IMR-90 (cell line): Measurements from ENCODE around the gene SLC13A5. TPM values are rescaled to one million over a fixed set of nuclear protein-coding genes. Genes with fewer than 3 reads are reported as not detected.

Experiments used
- ATAC-seq: fragments of 200-7000 bp; cut with Tn5 transposase; 2 replicates; pipeline ENCODE4 v1.9.1; 2020; ENCODE audit warnings: low read depth, mild to moderate bottlenecking, moderate library complexity
- BruUV-seq: library from RNA; stranded (reverse); fragments of 400-500 nt; replicated peaks from 2 replicates; lab custom pipeline; 2021; lab: Mats Ljungman, UMichigan
- CTCF ChIA-PET: fragments of 300-600 bp; formaldehyde crosslinking; extraction: SDS; loops from one replicate; lab custom pipeline; 2021; ENCODE audit warnings: antibody characterized with exemption; lab: Yijun Ruan, JAX
- POLR2A ChIA-PET: fragments of 300-600 bp; sonication (Branson Sonifier 250); formaldehyde crosslinking; loops from one replicate; lab custom pipeline; 2022; ENCODE audit warnings: antibody characterized with exemption; ENCODE audit not compliant: unreplicated experiment; lab: Charles Lee
- DNase-seq: peaks from one replicate; pipeline ENCODE4 v3.0.0; 2013
- H2AFZ ChIP-seq: replicated peaks from 2 replicates; pipeline ENCODE3; 2013; ENCODE audit warnings: low read length, mild to moderate bottlenecking; ENCODE audit not compliant: poor library complexity
- H2AK5ac ChIP-seq: 2 replicates; pipeline ENCODE4 v1.6.1; 2013; ENCODE audit warnings: low read depth, low read length, inconsistent platforms
- H2AK9ac ChIP-seq: replicated peaks from 2 replicates; pipeline ENCODE3; 2013; ENCODE audit warnings: mild to moderate bottlenecking, low read depth, low read length, moderate library complexity; ENCODE audit not compliant: poor library complexity
- H2BK120ac ChIP-seq: 2 replicates; pipeline ENCODE4 v1.6.1; 2013; ENCODE audit warnings: low read depth, low read length, inconsistent platforms
- H2BK15ac ChIP-seq: 3 replicates; pipeline ENCODE4 v1.6.1; 2013; ENCODE audit warnings: low read depth, low read length, inconsistent platforms
- H2BK20ac ChIP-seq: 2 replicates; pipeline ENCODE4 v1.6.1; 2013; ENCODE audit warnings: low read depth, mild to moderate bottlenecking, inconsistent platforms, low read length, moderate library complexity
- H2BK5ac ChIP-seq: 2 replicates; pipeline ENCODE4 v1.6.1; 2013; ENCODE audit warnings: mild to moderate bottlenecking, low read depth, low read length, inconsistent platforms; ENCODE audit not compliant: poor library complexity, severe bottlenecking
- H3K14ac ChIP-seq: replicated peaks from 2 replicates; pipeline ENCODE4 v1.6.1; 2013; ENCODE audit warnings: low read depth, low read length, inconsistent platforms
- H3K18ac ChIP-seq: 2 replicates; pipeline ENCODE4 v1.6.1; 2013; ENCODE audit warnings: low read depth, low read length, control low read depth
- H3K23ac ChIP-seq: 2 replicates; pipeline ENCODE4 v1.6.1; 2013; ENCODE audit warnings: low read depth, low read length, inconsistent platforms
- H3K27ac ChIP-seq: 2 replicates; pipeline ENCODE4 v1.5.1; 2013; ENCODE audit warnings: mild to moderate bottlenecking, control low read depth, low read length; ENCODE audit not compliant: insufficient read depth
- H3K27me3 ChIP-seq: 2 replicates; pipeline ENCODE4 v1.6.1; 2013; ENCODE audit warnings: low read length; ENCODE audit not compliant: control insufficient read depth, insufficient read depth
- H3K36me3 ChIP-seq: 2 replicates; pipeline ENCODE4 v1.6.1; 2013; ENCODE audit warnings: low read length, mixed read lengths; ENCODE audit not compliant: control insufficient read depth, insufficient read depth
- H3K4ac ChIP-seq: 2 replicates; pipeline ENCODE4 v1.6.1; 2013; ENCODE audit warnings: low read depth, low read length, inconsistent platforms
- H3K4me1 ChIP-seq: 2 replicates; pipeline ENCODE4 v1.6.1; 2013; ENCODE audit warnings: low read length, mixed read lengths; ENCODE audit not compliant: control insufficient read depth, insufficient read depth
- H3K4me2 ChIP-seq: 2 replicates; pipeline ENCODE4 v1.6.1; 2013; ENCODE audit warnings: low read depth, mild to moderate bottlenecking, control low read depth, low read length, moderate library complexity
- H3K4me3 ChIP-seq: 2 replicates; pipeline ENCODE4 v1.5.1; 2013; ENCODE audit warnings: low read depth, mild to moderate bottlenecking, control low read depth, low read length, moderate library complexity; ENCODE audit not compliant: insufficient read depth
- H3K56ac ChIP-seq: 2 replicates; pipeline ENCODE4 v1.6.1; 2013; ENCODE audit warnings: low read length, inconsistent platforms; ENCODE audit not compliant: insufficient read depth; ENCODE audit errors: extremely low read depth
- H3K79me1 ChIP-seq, 2 experiments: 2 replicates each; pipeline ENCODE4 v1.6.1; 2013; ENCODE audit warnings: low read length in 2 of 2, inconsistent platforms in 1 of 2, low read depth in 1 of 2
- H3K9ac ChIP-seq: 2 replicates; pipeline ENCODE4 v1.6.1; 2013; ENCODE audit warnings: low read depth, low read length, control low read depth
- H3K9me1 ChIP-seq: 2 replicates; pipeline ENCODE4 v1.6.1; 2013; ENCODE audit warnings: low read length, inconsistent platforms; ENCODE audit not compliant: insufficient read depth
- H3K9me3 ChIP-seq: 2 replicates; pipeline ENCODE4 v1.6.1; 2013; ENCODE audit warnings: low read length; ENCODE audit not compliant: control insufficient read depth, insufficient read depth
- H4K20me1 ChIP-seq: 2 replicates; pipeline ENCODE4 v1.6.1; 2013; ENCODE audit warnings: low read length, inconsistent platforms; ENCODE audit not compliant: insufficient read depth
- H4K5ac ChIP-seq: 2 replicates; pipeline ENCODE4 v1.6.1; 2013; ENCODE audit warnings: mild to moderate bottlenecking, low read depth, low read length, control low read depth
- H4K8ac ChIP-seq, 2 experiments: 2 replicates each; pipeline ENCODE4 v1.6.1; 2013; ENCODE audit warnings: low read depth in 2 of 2, low read length in 2 of 2, control low read depth in 1 of 2, inconsistent platforms in 1 of 2
- H4K91ac ChIP-seq: 2 replicates; pipeline ENCODE4 v1.6.1; 2013; ENCODE audit warnings: low read depth, low read length, inconsistent platforms; ENCODE audit not compliant: insufficient read depth
- BHLHE40 ChIP-seq: fragments of 150-350 bp; IDR thresholded peaks from 2 replicates; pipeline ENCODE4 v1.6.1; 2016; ENCODE audit warnings: mild to moderate bottlenecking, low read depth, low read length
- CHD1 ChIP-seq: IDR thresholded peaks from 2 replicates; pipeline ENCODE4 v1.6.1; 2012; ENCODE audit warnings: low read depth, low read length, improper control_type of control experiment
- FOS ChIP-seq: fragments of 150-350 bp; IDR thresholded peaks from 2 replicates; pipeline ENCODE4 v1.6.1; 2016; ENCODE audit warnings: low read depth, low read length
- MAFK ChIP-seq: IDR thresholded peaks from 2 replicates; pipeline ENCODE4 v1.6.1; 2012; ENCODE audit warnings: low read depth, low read length, improper control_type of control experiment
- RAD21 ChIP-seq: IDR thresholded peaks from 2 replicates; pipeline ENCODE4 v1.6.1; 2012; ENCODE audit warnings: low read length, improper control_type of control experiment
- SMC3 ChIP-seq: fragments of 150-350 bp; IDR thresholded peaks from 2 replicates; pipeline ENCODE4 v1.6.1; 2016; ENCODE audit warnings: low read depth, mild to moderate bottlenecking, antibody characterized with exemption, low read length, moderate library complexity
- WGBS, 2 experiments: methylation state at CpG; one replicate each; pipeline versions ENCODE4 v1.1.5 to v1.1.7; 2013; ENCODE audit warnings: missing lambda C conversion rate in 2 of 2; ENCODE audit not compliant: insufficient read length in 1 of 2; ENCODE audit errors: extremely low coverage in 2 of 2; 5-methylcytosine and 5-hydroxymethylcytosine counted together
- dilution Hi-C: fragments of 300-500 bp; cut with HindIII; formaldehyde crosslinking; loops from one replicate; pipeline ENCODE4 v1.14.3; 2018; ENCODE audit warnings: low sequenced_read_pairs; ENCODE audit not compliant: unreplicated experiment
- in situ Hi-C: fragments of 300-500 bp; cut with MboI; formaldehyde crosslinking; loops from 3 replicates; pipeline ENCODE4 v1.14.3; 2019; ENCODE audit warnings: low sequenced_read_pairs, inconsistent platforms, mixed read lengths
- intact Hi-C: fragments of 100-400 bp; cut with micrococcal nuclease; formaldehyde crosslinking; loops from 2 replicates; pipeline ENCODE4 v1.10.0; 2022
- polyA plus RNA-seq, 3 experiments: library from polyadenylated mRNA; depleted of rRNA; stranded (reverse); fragments of >200 nt; gene quantifications; 2 replicates each; pipeline ENCODE4 v1.2.3, GENCODE V29; 2012; ENCODE audit warnings: low replicate concordance in 1 of 3
- total RNA-seq: library from RNA; depleted of rRNA; stranded (reverse); fragments of >200 nt; gene quantifications from 2 replicates; pipeline ENCODE4 v1.2.3, GENCODE V29; 2012
- TF ChIP-seq, protein P1 (sequence below): conservative IDR thresholded peaks from 2 replicates; pipeline ENCODE4 v1.5.1; 2012; ENCODE audit warnings: mild to moderate bottlenecking, low read depth, low read length, improper control_type of control experiment
- TF ChIP-seq, protein P2 (sequence below): fragments of 150-350 bp; IDR thresholded peaks from 2 replicates; pipeline ENCODE4 v1.6.1; 2016; ENCODE audit warnings: low read depth, mild to moderate bottlenecking, low read length, moderate library complexity, borderline replicate concordance
- TF ChIP-seq, protein P3 (sequence below): fragments of 150-350 bp; IDR thresholded peaks from 2 replicates; pipeline ENCODE4 v1.6.1; 2017; ENCODE audit warnings: mild to moderate bottlenecking, antibody characterized with exemption, low read length, low read depth

The SLC13A5 gene
- total and polyA plus RNA-seq, 2 of the 4 experiments (the other 2 are of a cell fraction): not detected

DNA sequence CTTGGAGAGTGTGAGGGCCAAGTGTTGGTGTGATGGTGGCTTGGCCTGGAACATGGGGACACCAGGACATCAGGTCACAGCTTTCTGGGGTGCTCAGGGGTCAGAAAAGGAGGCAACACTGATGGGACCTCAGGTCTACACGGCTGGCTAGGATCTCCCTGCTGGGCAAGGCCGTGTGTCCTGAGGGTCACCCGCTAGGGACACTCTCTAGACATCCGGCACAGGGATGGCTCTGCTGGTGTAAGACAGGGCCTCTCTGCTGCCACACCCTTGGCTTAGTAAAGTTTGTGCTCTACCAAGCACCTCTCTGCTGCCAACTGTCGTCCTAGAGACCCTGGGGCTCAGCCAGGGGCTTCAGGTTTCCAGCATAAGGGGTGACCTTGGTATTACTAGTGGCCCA lies 16.3 kb downstream of the SLC13A5 start:
- no peaks in the 10 kb centered on the region for H4K20me1 ChIP-seq
- no peak overlapping the region for H3K23ac ChIP-seq
- no peak overlapping the region for H3K4ac ChIP-seq
- peaks cover 12% of the 10 kb centered on the region for H3K27me3 ChIP-seq
- in situ Hi-C loops: no loop called here
- H3K4me2 ChIP-seq: no peak overlapping the region
- no peak overlapping the region for H2BK5ac ChIP-seq
- H3K9ac ChIP-seq: no peak overlapping the region
- H2BK120ac ChIP-seq: no peak overlapping the region
- H4K91ac ChIP-seq: no peak overlapping the region
- intact Hi-C loops: no loop called here
- 20% methylated on average over 1 of the region's 5 CpGs; no CpG with 5 or more reads in 1 of the 2 experiments for WGBS, 2 experiments
- H3K18ac ChIP-seq: no peak overlapping the region
- no peak overlapping the region for H4K5ac ChIP-seq
- CTCF ChIA-PET: no interaction called here
- no peak overlapping the region for H4K8ac ChIP-seq
- no peaks in the 10 kb centered on the region for H3K9me3 ChIP-seq
- no peak overlapping the region for H2AK5ac ChIP-seq
- H2AFZ ChIP-seq: peak overlapping the region; percentile 41
- H3K56ac ChIP-seq: no peak overlapping the region
- H3K4me3 ChIP-seq: no peak overlapping the region
- H3K14ac ChIP-seq: no peak overlapping the region
- DNase-seq: no peak
- H2AK9ac ChIP-seq: peak overlapping the region; percentile 24
- H3K36me3 ChIP-seq: no peaks in the 10 kb centered on the region
- no peaks in the 10 kb centered on the region for H3K4me1 ChIP-seq
- H3K27ac ChIP-seq: no peak overlapping the region
- no peak overlapping the region for H2BK15ac ChIP-seq
- no peaks in the 10 kb centered on the region for H3K9me1 ChIP-seq
- H3K79me1 ChIP-seq: no peaks in the 10 kb centered on the region
- no peak overlapping the region for H2BK20ac ChIP-seq
- dilution Hi-C loops: no loop called here
- no TSS peak for BruUV-seq
- TF ChIP-seq, protein P1, sequence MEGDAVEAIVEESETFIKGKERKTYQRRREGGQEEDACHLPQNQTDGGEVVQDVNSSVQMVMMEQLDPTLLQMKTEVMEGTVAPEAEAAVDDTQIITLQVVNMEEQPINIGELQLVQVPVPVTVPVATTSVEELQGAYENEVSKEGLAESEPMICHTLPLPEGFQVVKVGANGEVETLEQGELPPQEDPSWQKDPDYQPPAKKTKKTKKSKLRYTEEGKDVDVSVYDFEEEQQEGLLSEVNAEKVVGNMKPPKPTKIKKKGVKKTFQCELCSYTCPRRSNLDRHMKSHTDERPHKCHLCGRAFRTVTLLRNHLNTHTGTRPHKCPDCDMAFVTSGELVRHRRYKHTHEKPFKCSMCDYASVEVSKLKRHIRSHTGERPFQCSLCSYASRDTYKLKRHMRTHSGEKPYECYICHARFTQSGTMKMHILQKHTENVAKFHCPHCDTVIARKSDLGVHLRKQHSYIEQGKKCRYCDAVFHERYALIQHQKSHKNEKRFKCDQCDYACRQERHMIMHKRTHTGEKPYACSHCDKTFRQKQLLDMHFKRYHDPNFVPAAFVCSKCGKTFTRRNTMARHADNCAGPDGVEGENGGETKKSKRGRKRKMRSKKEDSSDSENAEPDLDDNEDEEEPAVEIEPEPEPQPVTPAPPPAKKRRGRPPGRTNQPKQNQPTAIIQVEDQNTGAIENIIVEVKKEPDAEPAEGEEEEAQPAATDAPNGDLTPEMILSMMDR: no peak
- TF ChIP-seq FOS (no peak), RAD21 (no peak), CHD1 (no peak), MAFK (no peak), SMC3 (no peak), BHLHE40 (no peak)
- TF ChIP-seq, protein P2, sequence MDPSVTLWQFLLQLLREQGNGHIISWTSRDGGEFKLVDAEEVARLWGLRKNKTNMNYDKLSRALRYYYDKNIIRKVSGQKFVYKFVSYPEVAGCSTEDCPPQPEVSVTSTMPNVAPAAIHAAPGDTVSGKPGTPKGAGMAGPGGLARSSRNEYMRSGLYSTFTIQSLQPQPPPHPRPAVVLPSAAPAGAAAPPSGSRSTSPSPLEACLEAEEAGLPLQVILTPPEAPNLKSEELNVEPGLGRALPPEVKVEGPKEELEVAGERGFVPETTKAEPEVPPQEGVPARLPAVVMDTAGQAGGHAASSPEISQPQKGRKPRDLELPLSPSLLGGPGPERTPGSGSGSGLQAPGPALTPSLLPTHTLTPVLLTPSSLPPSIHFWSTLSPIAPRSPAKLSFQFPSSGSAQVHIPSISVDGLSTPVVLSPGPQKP: no peak
- TF ChIP-seq, protein P3, sequence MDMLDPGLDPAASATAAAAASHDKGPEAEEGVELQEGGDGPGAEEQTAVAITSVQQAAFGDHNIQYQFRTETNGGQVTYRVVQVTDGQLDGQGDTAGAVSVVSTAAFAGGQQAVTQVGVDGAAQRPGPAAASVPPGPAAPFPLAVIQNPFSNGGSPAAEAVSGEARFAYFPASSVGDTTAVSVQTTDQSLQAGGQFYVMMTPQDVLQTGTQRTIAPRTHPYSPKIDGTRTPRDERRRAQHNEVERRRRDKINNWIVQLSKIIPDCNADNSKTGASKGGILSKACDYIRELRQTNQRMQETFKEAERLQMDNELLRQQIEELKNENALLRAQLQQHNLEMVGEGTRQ: no peak
- POLR2A ChIA-PET: no interaction called here
- ATAC-seq: no peak
